ENCODE results near the gene RTBDN. TPM values are rescaled to one million over a fixed set of nuclear protein-coding genes. Genes with fewer than 3 reads are reported as not detected.

The RTBDN gene
- total RNA-seq, 1 donor from 2014 or later: not detected

- DNase-seq: peak; percentile 73
Measured at GRCh38 chr19:12792051-12792852, 42.1 kb downstream of the RTBDN start.

- DNase-seq: peak; percentile 98
Measured at GRCh38 chr19:12791345-12792050, 42.9 kb downstream of the RTBDN start, which contains the start of gene JUNB. TSS of gene JUNB (plus strand) at chr19:12791486. CDS start at chr19:12791772, 286 bp downstream.

GRCh38 chr19:12790628-12791344 lies 43.6 kb downstream of the RTBDN start:
- DNase-seq: no peak

- peak; percentile 98 for DNase-seq
Measured at GRCh38 chr19:12789904-12790619, 44.3 kb downstream of the RTBDN start.

- DNase-seq: peak; percentile 61
Measured at GRCh38 chr19:12789098-12789903, 45.1 kb downstream of the RTBDN start.

- peak; percentile 95 for DNase-seq
Measured at GRCh38 chr19:12788682-12789097, 45.7 kb downstream of the RTBDN start.

- DNase-seq: peak; percentile 81
Measured at GRCh38 chr19:12788042-12788681, 46.2 kb downstream of the RTBDN start.

GRCh38 chr19:12787458-12787857 lies 46.9 kb downstream of the RTBDN start:
- DNase-seq: no peak

GRCh38 chr19:12786952-12787351 lies 47.4 kb downstream of the RTBDN start:
- DNase-seq: no peak

- DNase-seq: no peak
Measured at GRCh38 chr19:12786141-12786870, 48.1 kb downstream of the RTBDN start.

GRCh38 chr19:12785431-12786031 lies 48.8 kb downstream of the RTBDN start:
- no peak for DNase-seq

- DNase-seq: peak; percentile 53
Measured at GRCh38 chr19:12784871-12785430, 49.4 kb downstream of the RTBDN start.

- no peak for DNase-seq
Measured at GRCh38 chr19:12784394-12784870, 49.9 kb downstream of the RTBDN start.

GRCh38 chr19:12783849-12784393 lies 50.5 kb downstream of the RTBDN start:
- DNase-seq: no peak

- DNase-seq: no peak
Measured at GRCh38 chr19:12783291-12783848, 51.0 kb downstream of the RTBDN start.

GRCh38 chr19:12782424-12783290 lies 51.7 kb downstream of the RTBDN start:
- peak; percentile 93 for DNase-seq

GRCh38 chr19:12782174-12782423 lies 52.3 kb downstream of the RTBDN start:
- no peak for DNase-seq
